DND-41 (cell line): ENCODE measurements around the gene COL23A1.

ENCODE experiments used
- ATAC-seq: fragments of 200-7000 bp; cut with Tn5 transposase; 3 replicates; pipeline ENCODE4 v1.9.1; 2021; ENCODE audit warnings: low read depth; ENCODE audit not compliant: insufficient read depth
- DNase-seq: peaks from one replicate; pipeline ENCODE4 v3.0.0-alpha.2; 2020
- H2AFZ ChIP-seq: 2 replicates; pipeline ENCODE4 v1.6.0; 2012; ENCODE audit warnings: low read depth, low read length
- H3K27ac ChIP-seq: 2 replicates; pipeline ENCODE4 v1.5.1; 2012; ENCODE audit warnings: low read length, inconsistent platforms
- H3K27me3 ChIP-seq: fragments of 200-600 bp; sonication (generic); 2 replicates; pipeline ENCODE4 v1.6.0; 2012; ENCODE audit warnings: low read length, mild to moderate bottlenecking, inconsistent platforms; ENCODE audit not compliant: insufficient read depth, poor library complexity
- H3K36me3 ChIP-seq: 2 replicates; pipeline ENCODE4 v1.5.1; 2012; ENCODE audit warnings: low read length, inconsistent platforms; ENCODE audit not compliant: insufficient read depth
- H3K4me1 ChIP-seq: 2 replicates; pipeline ENCODE4 v1.5.1; 2012; ENCODE audit warnings: mild to moderate bottlenecking, low read length; ENCODE audit not compliant: insufficient read depth
- H3K4me2 ChIP-seq: 2 replicates; pipeline ENCODE4 v1.6.0; 2012; ENCODE audit warnings: mild to moderate bottlenecking, moderate library complexity, low read length, inconsistent platforms; ENCODE audit not compliant: insufficient read depth
- H3K4me3 ChIP-seq, 2 experiments: fragments of 200-600 bp in 1 of 2; shearing (Covaris generic) in 1 of 2; 2 replicates each; pipeline ENCODE4 v1.5.1; 2012 to 2016; ENCODE audit warnings: inconsistent platforms in 2 of 2, low read length in 2 of 2, mild to moderate bottlenecking in 2 of 2, low read depth in 1 of 2, moderate library complexity in 1 of 2
- H3K79me2 ChIP-seq: 2 replicates; pipeline ENCODE4 v1.6.0; 2012; ENCODE audit warnings: low read length, inconsistent platforms; ENCODE audit not compliant: insufficient read depth
- H3K9ac ChIP-seq: 2 replicates; pipeline ENCODE4 v1.6.0; 2012; ENCODE audit warnings: low read depth, mild to moderate bottlenecking, inconsistent platforms, low read length, moderate library complexity
- H3K9me3 ChIP-seq: 2 replicates; pipeline ENCODE4 v1.5.1; 2012; ENCODE audit warnings: low read length, moderate library complexity, mild to moderate bottlenecking, inconsistent platforms; ENCODE audit not compliant: insufficient read depth, severe bottlenecking
- H4K20me1 ChIP-seq: 2 replicates; pipeline ENCODE4 v1.6.0; 2012; ENCODE audit warnings: low read length; ENCODE audit not compliant: insufficient read depth
- CTCF ChIP-seq: IDR thresholded peaks from 2 replicates; pipeline ENCODE4 v1.5.1; 2012; ENCODE audit warnings: borderline replicate concordance, low read length, moderate library complexity, mild to moderate bottlenecking; ENCODE audit not compliant: poor library complexity, severe bottlenecking; ENCODE audit errors: extremely low read depth
- EZH2 ChIP-seq: IDR thresholded peaks from 3 replicates; pipeline ENCODE4 v1.6.1; 2012; ENCODE audit warnings: borderline replicate concordance, low read depth, mild to moderate bottlenecking, moderate library complexity, low read length, inconsistent platforms; ENCODE audit not compliant: severe bottlenecking

Gene COL23A1

GRCh38 chr5:178359738-178360137 is 230.5 kb downstream of the COL23A1 start:
- H3K9ac ChIP-seq: no peak overlapping the region
- H2AFZ ChIP-seq: no peak overlapping the region
- H3K36me3 ChIP-seq: no peaks in the 10 kb centered on the region
- peaks cover 7% of the 10 kb centered on the region; the same call in 1 of the 2 replicates for H3K4me1 ChIP-seq
- DNase-seq: no peak
- no peak overlapping the region for H3K4me3 ChIP-seq
- H4K20me1 ChIP-seq: no peaks in the 10 kb centered on the region
- H3K27ac ChIP-seq: no peak overlapping the region
- no peaks in the 10 kb centered on the region for H3K9me3 ChIP-seq
- H3K4me2 ChIP-seq: no peak overlapping the region
- no peaks in the 10 kb centered on the region for H3K79me2 ChIP-seq
- ATAC-seq: no peak
- no peaks in the 10 kb centered on the region for H3K27me3 ChIP-seq
- TF ChIP-seq CTCF (no peak), EZH2 (no peak)

- H2AFZ ChIP-seq: no peak overlapping the region
- H3K27ac ChIP-seq: no peak overlapping the region
- H3K4me2 ChIP-seq: no peak overlapping the region
- ATAC-seq (no peak), DNase-seq (no peak)
- H3K4me1 ChIP-seq: no peaks in the 10 kb centered on the region
- no peak for TF ChIP-seq EZH2
- TF ChIP-seq CTCF: no peak
- no peak overlapping the region for H3K9ac ChIP-seq
- no peaks in the 10 kb centered on the region for H3K9me3 ChIP-seq
- H4K20me1 ChIP-seq: no peaks in the 10 kb centered on the region
- no peak overlapping the region for H3K4me3 ChIP-seq
- no peaks in the 10 kb centered on the region for H3K27me3 ChIP-seq
- no peaks in the 10 kb centered on the region for H3K36me3 ChIP-seq
- H3K79me2 ChIP-seq: no peaks in the 10 kb centered on the region
These were observed 232.5 kb downstream of the COL23A1 start for GRCh38 chr5:178357678-178358077.

- Histone ChIP-seq H3K9ac (no peak overlapping the region), H2AFZ (no peak overlapping the region), H3K4me2 (no peak overlapping the region), H3K27me3 (no peaks in the 10 kb centered on the region), H3K27ac (no peak overlapping the region), H3K36me3 (no peaks in the 10 kb centered on the region), H3K4me3 (no peak overlapping the region), H4K20me1 (no peaks in the 10 kb centered on the region), H3K4me1 (no peaks in the 10 kb centered on the region), H3K9me3 (no peaks in the 10 kb centered on the region), H3K79me2 (no peaks in the 10 kb centered on the region)
- DNase-seq (no peak), ATAC-seq (no peak)
- TF ChIP-seq EZH2 (no peak), CTCF (no peak)
These were observed 233.1 kb downstream of the COL23A1 start for GRCh38 chr5:178357121-178357521.

GRCh38 chr5:178356431-178356872 is 233.7 kb downstream of the COL23A1 start:
- Histone ChIP-seq H2AFZ (no peak overlapping the region), H3K9ac (no peak overlapping the region), H3K4me2 (no peak overlapping the region), H3K79me2 (no peaks in the 10 kb centered on the region), H3K36me3 (no peaks in the 10 kb centered on the region), H4K20me1 (no peaks in the 10 kb centered on the region), H3K4me1 (no peaks in the 10 kb centered on the region), H3K9me3 (no peaks in the 10 kb centered on the region), H3K27me3 (no peaks in the 10 kb centered on the region), H3K4me3 (no peak overlapping the region), H3K27ac (no peak overlapping the region)
- ATAC-seq: no peak
- no peak for TF ChIP-seq CTCF
- TF ChIP-seq EZH2: no peak
- no peak for DNase-seq
